ENCODE measurements around the gene SNUPN. TPM values are rescaled to one million over a fixed set of nuclear protein-coding genes. Genes with fewer than 3 reads are reported as not detected.

Gene SNUPN
- total RNA-seq, 1 experiment from 2014 or later, result 34.6 TPM

GRCh38 chr15:75649848-75650247 lies 24.3 kb upstream of the SNUPN start:
- TF ChIP-seq CTCF (conservative IDR thresholded peaks at IDR 0.05; ENCODE audit: low read depth, low read length) (no peak), EZH2 (IDR thresholded peaks at IDR 0.05; ENCODE audit: borderline replicate concordance, low read depth, low read length, poor library complexity, severe bottlenecking) (no peak)
- Histone ChIP-seq H3K4me3 (ENCODE audit: low read depth, low read length, poor library complexity, severe bottlenecking) (no peak overlapping the region), H3K27ac (ENCODE audit: low read depth, low read length, poor library complexity, severe bottlenecking) (no peak overlapping the region), H3K9me3 (ENCODE audit: low read depth, low read length, poor library complexity, severe bottlenecking) (no peaks in the 10 kb centered on the region), H3K27me3 (replicated peaks; ENCODE audit: insufficient read depth, low read depth, low read length, poor library complexity) (no peaks in the 10 kb centered on the region), H3K4me1 (ENCODE audit: insufficient read depth, low read length, poor library complexity, severe bottlenecking) (peaks cover 6% of the 10 kb centered on the region), H3K36me3 (ENCODE audit: insufficient read depth, low read length, poor library complexity, severe bottlenecking) (no peaks in the 10 kb centered on the region)
- ChIA-PET CTCF (interaction anchor here (1.0 kb wide), 1 partner anchor 9 kb away, joined by 3 read pairs; no protein-coding TSS in a partner anchor), POLR2A (ENCODE audit: low non-redundant PET) (interaction anchor here (0.6 kb wide), 1 partner anchor 301 kb away, joined by 13 read pairs; no protein-coding TSS in a partner anchor)
- no TSS peak for BruUV-seq (replicated peaks)
- intact Hi-C loops (cut with micrococcal nuclease; ENCODE audit: unreplicated experiment), result loop anchor here (5.0 kb wide), 1 partner anchor 143 kb away; no protein-coding TSS in a partner anchor
- no peak for DNase-seq (ENCODE audit: low spot score)

- Histone ChIP-seq H3K27ac (ENCODE audit: low read depth, low read length, poor library complexity, severe bottlenecking) (no peak overlapping the region), H3K4me1 (ENCODE audit: insufficient read depth, low read length, poor library complexity, severe bottlenecking) (peaks cover 6% of the 10 kb centered on the region), H3K27me3 (replicated peaks; ENCODE audit: insufficient read depth, low read depth, low read length, poor library complexity) (no peaks in the 10 kb centered on the region), H3K36me3 (ENCODE audit: insufficient read depth, low read length, poor library complexity, severe bottlenecking) (no peaks in the 10 kb centered on the region), H3K9me3 (ENCODE audit: low read depth, low read length, poor library complexity, severe bottlenecking) (no peaks in the 10 kb centered on the region), H3K4me3 (ENCODE audit: low read depth, low read length, poor library complexity, severe bottlenecking) (no peak overlapping the region)
- DNase-seq (ENCODE audit: low spot score), result no peak
- ChIA-PET POLR2A (ENCODE audit: low non-redundant PET) (no interaction called here), CTCF (interaction anchor here (1.0 kb wide), 1 partner anchor 8 kb away, joined by 3 read pairs; no protein-coding TSS in a partner anchor)
- intact Hi-C loops (cut with micrococcal nuclease; ENCODE audit: unreplicated experiment), result loop anchor here (5.0 kb wide), 1 partner anchor 142 kb away; no protein-coding TSS in a partner anchor
- BruUV-seq (replicated peaks), result no TSS peak
- TF ChIP-seq CTCF (conservative IDR thresholded peaks at IDR 0.05; ENCODE audit: low read depth, low read length), result no peak
- no peak for TF ChIP-seq EZH2 (IDR thresholded peaks at IDR 0.05; ENCODE audit: borderline replicate concordance, low read depth, low read length, poor library complexity, severe bottlenecking)
Measured at GRCh38 chr15:75649045-75649761, 23.7 kb upstream of the SNUPN start.

GRCh38 chr15:75648156-75649000 lies 22.9 kb upstream of the SNUPN start:
- Histone ChIP-seq H3K36me3 (ENCODE audit: insufficient read depth, low read length, poor library complexity, severe bottlenecking) (no peaks in the 10 kb centered on the region), H3K4me1 (ENCODE audit: insufficient read depth, low read length, poor library complexity, severe bottlenecking) (peaks cover 6% of the 10 kb centered on the region), H3K9me3 (ENCODE audit: low read depth, low read length, poor library complexity, severe bottlenecking) (no peaks in the 10 kb centered on the region), H3K27me3 (replicated peaks; ENCODE audit: insufficient read depth, low read depth, low read length, poor library complexity) (no peaks in the 10 kb centered on the region), H3K4me3 (ENCODE audit: low read depth, low read length, poor library complexity, severe bottlenecking) (peak overlapping the region; percentile 96), H3K27ac (ENCODE audit: low read depth, low read length, poor library complexity, severe bottlenecking) (peak overlapping the region; percentile 76)
- intact Hi-C loops (cut with micrococcal nuclease; ENCODE audit: unreplicated experiment), result loop anchor here (5.0 kb wide), 1 partner anchor 141 kb away; no protein-coding TSS in a partner anchor
- no peak for TF ChIP-seq CTCF (conservative IDR thresholded peaks at IDR 0.05; ENCODE audit: low read depth, low read length)
- TF ChIP-seq EZH2 (IDR thresholded peaks at IDR 0.05; ENCODE audit: borderline replicate concordance, low read depth, low read length, poor library complexity, severe bottlenecking), result no peak
- DNase-seq (ENCODE audit: low spot score), result no peak
- TSS peak; percentile 49 for BruUV-seq (replicated peaks)
- CTCF ChIA-PET, result interaction anchor here (0.6 to 2.4 kb wide), 3 partner anchors 10 to 281 kb away, joined by 6 to 10 read pairs (median 8); partner anchors contain the start of gene MAN2C1
- POLR2A ChIA-PET (ENCODE audit: low non-redundant PET), result interaction anchor here (0.5 to 0.7 kb wide), 2 partner anchors 206 to 663 kb away, joined by 4 to 7 read pairs; partner anchors contain the start of gene ETFA

Measured in A673 (cell line).